Effector CD4-positive, alpha-beta T cell (primary cell): ENCODE measurements around the gene ESPL1.
"Not testable (repeated sequence)": the region's sequence is repeated elsewhere in the genome, so short reads cannot be mapped to it uniquely, and the experiment has no call there.

Source experiments
- DNase-seq: peaks from one replicate; pipeline ENCODE4 v3.0.0-alpha.2; 2020

ESPL1 gene

GRCh38 chr12:53306826-53307225, 38.7 kb downstream of the ESPL1 start:
- no peak for DNase-seq

- no peak for DNase-seq
Observed at GRCh38 chr12:53308276-53308675, 40.2 kb downstream of the ESPL1 start.

DNA sequence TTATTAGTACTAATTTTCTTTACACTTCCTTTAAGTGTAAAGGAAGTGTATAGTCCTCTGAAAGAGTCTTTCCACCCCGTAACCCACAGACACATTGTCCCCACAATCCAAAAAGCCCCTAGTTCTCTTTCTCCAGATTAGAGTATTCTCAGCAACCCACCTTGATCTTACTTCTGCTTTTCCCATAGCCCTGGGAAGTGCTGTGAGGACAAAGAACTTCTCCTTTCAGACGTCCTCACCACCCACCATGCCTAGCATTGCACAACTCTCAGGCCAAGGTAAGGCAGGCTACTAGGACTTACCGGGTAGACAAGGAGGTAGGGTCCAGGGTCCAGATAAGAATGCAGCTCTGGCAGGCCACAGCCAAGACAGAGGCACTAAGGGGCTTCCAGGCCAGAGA, 45.9 kb downstream of the ESPL1 start:
- DNase-seq, result no peak

DNA sequence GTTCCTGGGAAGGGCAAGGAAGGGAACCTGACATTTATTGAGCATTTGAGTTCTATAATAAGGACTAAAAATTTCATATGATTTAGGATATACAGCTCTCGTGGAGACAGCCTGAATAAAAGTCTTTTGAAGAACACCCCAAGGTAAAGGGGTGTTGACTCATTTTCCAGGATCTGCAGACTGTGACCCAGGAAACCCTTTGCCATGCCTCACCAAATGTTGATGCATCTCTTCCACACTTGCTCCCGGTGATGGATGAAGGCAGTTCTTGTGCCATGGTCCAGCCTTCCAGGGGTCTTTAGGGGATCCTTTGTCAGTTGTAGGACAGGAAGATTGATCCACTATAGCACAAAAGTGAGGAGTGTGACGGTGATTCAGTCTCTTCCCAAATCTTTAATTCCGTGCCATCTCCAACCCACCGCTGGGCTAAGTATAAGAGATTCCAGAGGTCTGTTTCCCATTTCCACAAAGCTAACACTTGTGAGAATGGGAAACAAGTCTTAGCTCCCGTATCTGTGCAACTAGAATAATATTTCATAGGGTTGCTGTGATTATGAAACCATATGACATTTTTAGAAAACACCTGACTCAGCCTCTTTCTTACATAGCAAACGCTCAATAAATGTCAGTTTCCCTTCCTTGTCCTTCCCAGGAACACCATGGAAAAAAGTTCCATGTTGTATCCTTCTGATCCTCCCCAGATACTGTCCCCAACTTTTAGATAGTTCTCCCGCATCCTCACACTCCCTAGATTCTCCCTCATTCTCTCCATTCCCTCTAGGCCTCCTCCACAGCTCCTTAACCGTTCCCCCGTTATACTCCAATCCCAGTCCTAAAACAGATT, 52.5 kb downstream of the ESPL1 start:
- no peak for DNase-seq

GRCh38 chr12:53324113-53324778, 56.1 kb downstream of the ESPL1 start:
- peak; percentile 36 for DNase-seq

- DNase-seq, result peak; percentile 77
Observed at GRCh38 chr12:53324779-53325510, 56.8 kb downstream of the ESPL1 start.

DNA sequence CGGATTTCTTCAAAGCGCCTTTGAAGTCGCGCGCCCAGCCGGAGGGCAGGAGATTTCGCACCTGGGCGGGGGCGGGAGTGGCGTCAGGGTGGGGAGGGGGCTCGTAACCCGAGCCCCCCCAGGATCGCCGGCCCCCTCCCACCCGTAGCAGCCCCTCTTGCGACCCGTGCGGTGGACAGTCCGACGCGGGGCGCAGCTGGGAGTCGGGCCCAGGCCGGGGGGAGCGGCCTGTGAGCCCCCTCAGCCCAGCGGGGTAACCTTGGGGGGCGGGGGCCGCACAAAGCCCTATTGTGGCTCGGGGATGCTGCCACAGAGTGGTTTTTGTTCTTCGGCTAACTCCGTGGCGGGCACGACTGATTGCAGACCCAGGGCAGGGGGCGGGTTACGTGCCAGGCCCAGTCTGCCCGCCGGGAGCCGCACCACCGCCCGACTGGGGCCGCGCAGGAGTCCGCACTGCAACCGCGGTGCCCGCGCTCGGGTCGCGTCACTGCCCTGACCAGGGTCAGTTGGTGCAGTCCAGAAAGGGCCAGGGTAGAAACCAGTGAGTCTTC, 57.5 kb downstream of the ESPL1 start:
- peak; percentile 7 for DNase-seq

DNA sequence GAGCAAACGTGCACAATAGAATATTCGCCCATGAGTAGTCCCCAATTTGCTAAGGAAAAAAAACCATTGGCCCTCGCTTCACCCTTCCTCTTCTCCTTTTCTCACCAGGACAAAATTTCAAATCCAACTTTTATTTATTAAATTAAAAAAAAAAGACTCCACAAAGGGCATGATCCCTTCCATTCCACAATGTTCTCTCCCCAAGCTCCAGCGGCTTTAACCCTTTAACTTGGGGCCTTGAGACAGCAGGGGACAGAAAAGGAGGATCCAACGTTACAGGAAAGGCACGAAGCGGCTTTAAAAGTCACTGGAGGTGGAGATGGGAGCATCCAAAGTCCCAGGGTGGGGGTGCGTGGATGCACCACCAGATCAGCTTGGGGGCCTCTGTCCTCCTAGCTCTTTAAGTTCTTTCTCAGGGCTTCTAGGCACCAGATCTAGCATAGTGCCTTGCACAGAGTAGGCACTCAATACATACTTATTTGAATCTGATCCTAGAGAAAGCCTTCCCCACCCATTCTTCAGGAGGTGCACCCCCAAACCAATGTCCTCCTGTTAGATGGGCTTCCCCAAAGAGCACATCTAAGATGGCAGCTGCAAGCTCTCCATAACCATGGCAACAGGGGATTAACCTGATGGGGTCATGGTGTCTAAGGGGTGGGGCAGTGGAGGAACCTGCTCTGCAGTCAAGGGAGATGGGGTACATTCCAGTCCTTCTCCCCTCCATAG, 58.5 kb downstream of the ESPL1 start:
- DNase-seq, result no peak

GRCh38 chr12:53327435-53328042, 59.4 kb downstream of the ESPL1 start:
- no peak for DNase-seq

DNA sequence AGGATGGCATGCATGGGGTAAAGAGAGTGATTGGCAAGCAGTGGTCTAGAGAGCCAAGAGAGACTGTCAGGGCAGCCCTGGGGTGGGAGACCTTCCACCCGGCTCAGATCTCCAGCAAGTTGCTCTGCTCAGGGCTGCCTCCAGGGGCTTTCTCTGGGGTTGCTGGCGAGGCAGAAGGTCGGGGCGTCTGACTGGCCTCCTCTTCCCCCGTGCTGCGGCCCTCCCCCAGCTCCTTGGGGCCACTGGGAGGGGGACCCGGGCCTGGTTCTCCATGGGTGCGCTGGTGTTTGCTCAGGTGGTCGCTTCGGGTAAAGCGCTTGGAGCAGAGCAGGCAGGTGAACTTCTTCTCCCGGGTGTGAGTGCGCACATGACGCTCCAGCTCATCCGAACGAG, 59.9 kb downstream of the ESPL1 start:
- no peak for DNase-seq

GRCh38 chr12:53330671-53331070, 62.6 kb downstream of the ESPL1 start:
- no peak for DNase-seq

- not testable (repeated sequence) for DNase-seq
Observed at GRCh38 chr12:53332339-53332738, 64.2 kb downstream of the ESPL1 start.

GRCh38 chr12:53332744-53333143, 64.6 kb downstream of the ESPL1 start:
- no peak for DNase-seq

- DNase-seq, result no peak
Observed at GRCh38 chr12:53333289-53333688, 65.2 kb downstream of the ESPL1 start.

- DNase-seq, result no peak
Observed at GRCh38 chr12:53333845-53334244, 65.7 kb downstream of the ESPL1 start.

- DNase-seq, result no peak
Observed at GRCh38 chr12:53334822-53335221, 66.7 kb downstream of the ESPL1 start.

DNA sequence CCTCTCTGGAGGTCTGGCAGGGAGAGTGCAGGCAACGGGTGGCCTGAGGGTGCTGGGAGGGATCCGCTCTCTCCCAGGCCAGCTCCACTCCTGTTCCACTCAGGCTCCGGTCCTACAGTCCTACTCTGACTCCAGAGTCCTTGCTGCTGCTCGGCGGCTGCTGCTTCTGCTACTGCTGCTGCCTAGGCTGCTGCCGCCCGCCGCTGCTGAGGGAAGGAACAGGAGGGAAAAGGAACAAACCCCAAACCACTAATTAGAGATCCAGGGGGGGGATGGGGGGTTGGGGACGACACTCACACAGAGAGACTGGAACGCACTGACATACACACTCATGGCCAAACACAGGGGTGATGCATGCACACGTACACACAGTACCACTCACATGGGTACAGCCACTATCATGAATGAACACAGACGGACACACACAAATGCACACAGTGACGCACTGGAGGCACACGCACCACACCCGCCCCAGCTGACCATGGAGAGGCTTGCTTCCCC, 68.1 kb downstream of the ESPL1 start, which contains the start of gene SP7:
TSS of gene SP7 (minus strand) at position 174 of the 501 bp plus-strand sequence. CDS start 708 bp downstream, outside the sequence.
- no peak for DNase-seq

DNA sequence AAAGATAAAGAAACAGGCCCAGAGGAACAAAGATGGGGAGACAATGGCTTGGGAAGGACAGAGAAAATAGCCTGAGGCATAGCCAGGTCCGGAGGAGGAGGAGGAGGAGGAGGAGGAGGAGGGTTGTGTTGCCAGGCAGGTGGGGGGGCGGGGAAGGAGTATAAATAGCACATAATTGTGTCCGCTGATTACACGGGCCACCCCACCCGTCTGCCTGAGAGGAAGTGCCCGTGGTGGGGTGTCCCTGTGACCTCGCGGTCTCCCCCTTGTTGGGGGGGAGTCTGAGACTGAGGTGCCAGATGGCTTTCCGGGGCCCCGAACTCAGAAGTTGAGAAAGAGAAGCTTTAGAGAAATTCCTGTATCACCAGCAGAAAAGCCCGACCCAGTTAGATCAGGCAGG, 69.9 kb downstream of the ESPL1 start:
- DNase-seq, result no peak

DNA sequence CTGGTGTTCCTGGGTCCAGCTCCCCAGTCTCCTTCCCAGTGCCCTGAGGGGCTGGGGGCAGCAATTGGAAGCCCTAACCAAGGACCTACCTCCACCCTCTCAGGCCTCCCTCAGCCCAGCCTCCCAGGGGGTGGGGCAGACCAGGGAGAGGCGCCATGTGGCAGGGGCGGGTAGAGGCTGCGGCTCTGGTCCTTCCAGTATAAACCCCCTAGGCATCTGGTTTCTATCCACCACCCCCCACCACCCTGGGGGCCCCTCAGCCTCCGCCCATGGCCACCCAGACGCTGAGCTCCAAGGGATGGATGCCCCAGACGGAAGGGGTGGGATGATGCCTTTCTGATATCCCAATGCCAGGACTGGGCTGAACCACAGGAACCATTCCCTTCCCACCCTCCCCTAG, 70.8 kb downstream of the ESPL1 start:
- no peak for DNase-seq

DNA sequence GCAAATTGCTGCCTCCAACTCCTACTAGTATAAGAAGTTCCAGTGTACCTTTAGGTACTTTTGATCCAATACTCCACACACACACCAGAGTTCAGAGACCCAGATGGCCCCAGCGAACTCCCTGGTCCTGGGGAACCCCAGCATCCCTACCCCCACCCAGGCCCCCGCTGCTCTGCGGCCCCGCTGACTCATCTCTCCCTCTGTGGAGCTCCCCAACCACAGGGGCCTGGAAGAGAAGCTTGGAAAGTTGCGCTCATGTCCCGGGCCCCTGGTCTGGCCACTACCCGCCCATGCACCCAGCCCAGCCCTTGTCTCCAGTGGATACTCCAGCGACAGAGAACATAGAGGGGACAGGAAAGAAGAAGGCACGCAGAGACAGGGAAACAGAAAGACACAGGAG, 72.3 kb downstream of the ESPL1 start:
- DNase-seq, result no peak
